Measurements from ENCODE around the gene HIF1AN.

Gene HIF1AN

GRCh38 chr10:100535715-100536353 is at the start of gene HIF1AN:
Gene HIF1AN (plus strand): TSS chr10:100535943. CDS start chr10:100535959, 16 bp downstream.
- peak; percentile 78 for DNase-seq

GRCh38 chr10:100487529-100487928 is 48.2 kb upstream of the HIF1AN start:
- DNase-seq = no peak

DNA sequence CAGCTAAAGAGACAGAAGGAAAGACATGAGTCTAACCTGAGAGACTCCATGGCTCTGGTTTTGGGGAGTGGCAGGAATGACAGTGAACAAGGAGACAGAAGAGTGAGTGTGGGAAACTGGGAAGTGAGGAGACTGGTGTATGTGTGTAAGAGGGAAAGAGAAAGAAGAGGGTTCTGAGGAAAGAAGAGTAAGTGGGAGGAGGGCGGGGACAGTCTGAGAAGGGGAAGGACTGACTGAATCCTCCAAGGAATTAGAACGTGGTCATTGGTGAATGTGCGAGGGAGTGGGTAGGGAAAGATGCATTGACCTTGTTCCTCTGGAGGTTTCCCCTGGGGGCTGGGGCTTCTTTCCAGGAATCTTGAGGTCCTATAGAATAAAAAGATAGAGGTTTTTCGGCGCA is 46.3 kb upstream of the HIF1AN start:
- no peak for DNase-seq

- no peak for DNase-seq
Observed at GRCh38 chr10:100490531-100490930, 45.2 kb upstream of the HIF1AN start.

DNA sequence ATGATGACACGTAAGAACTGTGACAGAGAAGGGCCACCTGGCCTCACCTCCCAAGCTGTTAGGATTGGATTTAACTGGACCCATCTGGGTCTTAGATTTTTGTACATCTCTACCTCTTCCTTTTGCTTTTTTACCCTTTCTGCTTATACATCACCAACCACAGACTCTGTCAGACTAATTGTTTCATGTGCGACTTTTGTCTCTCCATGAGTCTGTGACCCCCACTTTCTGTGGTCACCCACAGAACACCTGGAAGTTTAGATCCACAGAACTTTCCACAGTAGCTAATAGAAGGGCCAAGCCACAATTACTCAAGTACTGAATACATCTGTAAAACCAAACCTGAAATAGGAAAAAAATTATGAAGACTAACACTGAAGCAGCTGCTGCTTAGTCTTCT is 39.2 kb upstream of the HIF1AN start:
- DNase-seq = no peak

GRCh38 chr10:100498059-100498458 is 37.7 kb upstream of the HIF1AN start:
- no peak for DNase-seq

GRCh38 chr10:100501423-100501822 is 34.3 kb upstream of the HIF1AN start:
- DNase-seq = no peak

- no peak for DNase-seq
Observed at GRCh38 chr10:100502926-100503494, 32.7 kb upstream of the HIF1AN start.

GRCh38 chr10:100504096-100504495 is 31.6 kb upstream of the HIF1AN start:
- DNase-seq = no peak

- DNase-seq = no peak
Observed at GRCh38 chr10:100505164-100505563, 30.6 kb upstream of the HIF1AN start.

DNA sequence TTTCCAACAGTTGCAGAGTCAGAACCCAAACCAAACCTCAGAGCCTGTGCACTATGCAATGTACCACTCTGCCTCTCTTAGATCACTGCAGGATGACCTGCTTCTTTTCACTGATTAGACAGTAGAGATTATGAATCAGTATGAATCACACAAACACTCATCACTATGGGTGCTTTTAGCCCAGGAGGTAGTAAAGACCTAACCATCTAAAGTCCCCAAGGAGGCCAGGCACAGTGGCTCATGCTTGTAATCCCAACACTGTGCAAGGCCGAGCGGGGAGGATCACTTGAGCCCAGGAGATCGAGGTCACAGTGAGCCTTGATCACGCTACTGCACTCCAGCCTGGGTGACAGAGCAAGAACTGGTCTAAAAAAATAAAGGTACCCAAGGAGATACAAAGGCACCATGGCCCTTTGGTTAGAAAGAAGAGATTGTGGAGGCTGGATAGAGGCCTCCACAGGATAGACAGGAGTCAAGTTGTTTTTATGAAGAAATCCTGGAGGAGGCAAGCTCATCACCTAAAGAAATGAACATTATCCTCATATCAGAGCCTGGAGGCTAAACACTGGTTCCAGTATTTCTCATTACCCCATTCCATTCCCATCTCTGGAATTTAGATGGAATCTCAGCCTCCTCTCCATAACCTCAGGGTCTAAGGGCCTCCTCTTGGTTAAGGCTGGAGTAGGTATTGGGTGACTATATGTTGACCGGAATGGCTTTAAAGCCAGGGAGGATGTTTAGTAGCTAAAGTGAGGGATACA is 29.0 kb upstream of the HIF1AN start:
- no peak for DNase-seq

- no peak for DNase-seq
Observed at GRCh38 chr10:100507357-100507732, 28.4 kb upstream of the HIF1AN start.

GRCh38 chr10:100508266-100508665 is 27.5 kb upstream of the HIF1AN start:
- no peak for DNase-seq

GRCh38 chr10:100508691-100509150 is 27.0 kb upstream of the HIF1AN start:
- DNase-seq = no peak

DNA sequence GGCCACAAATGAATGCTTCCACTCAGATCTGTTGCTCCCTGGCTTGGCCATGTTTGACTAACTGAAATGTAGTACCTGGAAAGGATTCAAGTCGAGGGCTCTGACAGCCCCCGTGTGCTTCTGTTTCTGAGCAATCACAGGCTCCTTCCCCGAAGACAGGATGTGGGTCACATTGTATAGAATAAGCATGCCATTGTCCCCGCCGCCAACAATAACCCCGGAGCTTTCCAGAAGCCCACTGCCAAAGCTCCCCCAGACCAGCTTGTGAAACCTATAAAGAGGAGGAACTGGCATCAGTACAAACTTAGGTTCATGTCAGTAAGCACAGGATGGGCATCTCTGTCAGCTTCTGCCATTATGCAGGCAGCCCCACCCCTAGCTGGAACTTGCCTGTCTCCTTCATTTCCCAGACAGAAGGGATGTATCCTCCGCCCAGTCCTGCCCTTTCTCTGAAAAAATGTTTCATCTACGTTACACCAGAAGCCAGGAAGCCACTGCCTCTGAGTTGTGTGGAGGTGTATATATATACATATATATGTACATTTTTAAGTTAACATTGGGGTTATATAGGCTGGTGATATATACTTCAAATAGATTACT is 26.4 kb upstream of the HIF1AN start:
- DNase-seq = no peak

- DNase-seq = no peak
Observed at GRCh38 chr10:100510533-100511308, 25.0 kb upstream of the HIF1AN start.

GRCh38 chr10:100515612-100516011 is 20.1 kb upstream of the HIF1AN start:
- DNase-seq = no peak

GRCh38 chr10:100516847-100517246 is 18.9 kb upstream of the HIF1AN start:
- no peak for DNase-seq

DNA sequence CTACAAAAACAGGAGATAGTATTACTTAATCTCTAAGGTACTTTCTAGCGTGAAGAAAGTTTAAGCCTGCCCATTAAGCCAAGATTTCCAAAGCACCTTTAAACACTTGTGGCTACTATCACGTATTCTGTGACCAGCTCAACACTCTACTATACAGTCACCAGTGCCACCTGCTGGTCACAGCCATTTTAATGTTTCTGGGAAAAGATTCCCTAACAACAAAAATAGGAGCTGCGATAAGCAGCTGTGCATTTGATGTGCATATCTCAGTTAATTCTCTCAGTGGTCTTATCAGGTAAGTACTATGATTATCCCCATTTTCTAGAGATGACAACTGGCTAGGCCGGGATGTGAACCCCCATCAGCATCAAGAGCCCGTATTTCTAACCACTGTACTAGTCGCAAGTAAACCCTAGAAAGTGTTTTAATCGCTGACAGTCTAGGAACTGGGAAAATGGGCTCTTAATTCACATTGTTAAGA is 16.9 kb upstream of the HIF1AN start:
- peak; percentile 31 for DNase-seq

GRCh38 chr10:100519311-100520051 is 16.3 kb upstream of the HIF1AN start, which contains the start of gene SEC31B:
Gene SEC31B (minus strand): TSS chr10:100519861. CDS start chr10:100516952, 2,909 bp downstream.
- DNase-seq = no peak

- DNase-seq = no peak
Observed at GRCh38 chr10:100520811-100521210, 14.9 kb upstream of the HIF1AN start.

All from DMS79 treated with DMSO at 0.1 percent for 48 hours (cell line).